Stimulated activated naive B cell treated with anti-CD40 and anti-IgM and Interleukin-4, amounts not matched to agents 10 μg/mL and 1 μg/mL and 100 μg/mL, for 72 hours (primary cell): ENCODE measurements around the gene PSME3IP1.
A peak's percentile ranks its signal among the peaks of the same experiment; 100 is the strongest.
"Not testable (repeated sequence)": the region's sequence is repeated elsewhere in the genome, so short reads cannot be mapped to it uniquely, and the experiment has no call there.

Source experiments
- ATAC-seq, 2 donors: fragments of 150-1000 bp; cut with Tn5 transposase; replicated peaks; 2 replicates each; pipeline ENCODE4 v1.10.0; 2021; ENCODE audit warnings: moderate library complexity in 1 of 2
- DNase-seq: peaks from one replicate; pipeline ENCODE4 v3.0.0; 2021
- H3K27ac Mint-ChIP-seq: one replicate; pipeline ENCODE4 v1.8.0; 2022; ENCODE audit warnings: mild to moderate bottlenecking, mixed read lengths
- H3K27me3 Mint-ChIP-seq, 2 donors: one replicate each; pipeline ENCODE4 v1.8.0; 2022; ENCODE audit warnings: mixed read lengths in 2 of 2
- H3K36me3 Mint-ChIP-seq, 2 donors: one replicate each; pipeline ENCODE4 v1.8.0; 2022; ENCODE audit warnings: mixed read lengths in 2 of 2, mild to moderate bottlenecking in 1 of 2
- H3K4me1 Mint-ChIP-seq, 2 donors: one replicate each; pipeline ENCODE4 v1.8.0; 2022; ENCODE audit warnings: mixed read lengths in 2 of 2, mild to moderate bottlenecking in 1 of 2
- H3K4me3 Mint-ChIP-seq, 2 donors: one replicate each; pipeline ENCODE4 v1.8.0; 2022; ENCODE audit warnings: mild to moderate bottlenecking in 2 of 2, mixed read lengths in 2 of 2, moderate library complexity in 1 of 2
- H3K9me3 Mint-ChIP-seq, 2 donors: one replicate each; pipeline ENCODE4 v1.8.0; 2022; ENCODE audit warnings: mixed read lengths in 2 of 2, mild to moderate bottlenecking in 1 of 2

Gene PSME3IP1

DNA sequence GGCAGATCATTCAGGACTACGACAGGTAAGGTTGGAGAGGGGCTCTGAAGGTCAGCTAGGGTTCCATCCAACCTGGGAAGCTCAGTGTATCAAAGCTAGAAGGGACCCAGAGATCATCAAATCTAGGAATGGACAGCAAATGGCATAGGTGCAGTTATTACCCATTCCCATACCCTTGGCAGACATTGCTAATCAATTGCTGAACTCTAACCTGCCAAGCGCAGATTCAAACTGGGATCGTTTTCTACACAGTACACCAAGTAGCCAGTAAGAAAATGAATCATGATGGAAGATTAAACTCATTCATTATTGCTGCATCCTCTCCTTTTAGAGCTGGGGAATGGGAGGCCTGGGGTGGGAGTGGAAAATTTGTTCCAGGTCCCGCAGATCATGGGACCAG, 59.9 kb downstream of the PSME3IP1 start:
- ATAC-seq (no peak), DNase-seq (no peak)
- Mint-ChIP-seq H3K9me3 (peaks cover 0 to 4% of the 10 kb centered on the region in 2 donors), H3K4me1 (peaks cover 16 to 18% of the 10 kb centered on the region in 2 donors), H3K27ac (no peak overlapping the region), H3K27me3 (no peaks in the 10 kb centered on the region), H3K36me3 (peaks cover 33 to 51% of the 10 kb centered on the region in 2 donors), H3K4me3 (no peak overlapping the region)

DNA sequence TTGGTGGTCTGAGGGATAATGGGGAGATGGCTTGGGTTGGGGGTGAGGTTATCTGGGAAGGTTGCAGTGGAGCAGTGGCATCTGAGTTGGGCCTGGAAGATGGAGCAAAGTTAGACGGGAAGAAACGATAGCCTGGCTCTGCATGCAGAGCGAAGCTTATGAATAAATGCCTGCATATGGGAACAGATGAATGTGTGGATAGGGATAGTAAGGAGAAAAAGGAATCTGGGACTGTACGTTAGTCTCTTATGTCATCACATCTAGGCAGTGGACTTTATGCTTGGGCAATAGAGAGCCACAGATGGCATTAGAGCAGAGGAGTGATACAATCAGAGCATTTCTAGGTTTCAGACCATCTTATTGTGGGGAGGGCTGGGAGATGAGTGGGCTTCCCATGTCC, 60.5 kb downstream of the PSME3IP1 start:
- no peak for ATAC-seq
- Mint-ChIP-seq H3K27ac (no peak overlapping the region), H3K4me1 (peaks cover 13 to 18% of the 10 kb centered on the region in 2 donors), H3K4me3 (no peak overlapping the region), H3K36me3 (peaks cover 38 to 50% of the 10 kb centered on the region in 2 donors), H3K9me3 (peaks cover 0 to 4% of the 10 kb centered on the region in 2 donors), H3K27me3 (no peaks in the 10 kb centered on the region)
- no peak for DNase-seq

DNA sequence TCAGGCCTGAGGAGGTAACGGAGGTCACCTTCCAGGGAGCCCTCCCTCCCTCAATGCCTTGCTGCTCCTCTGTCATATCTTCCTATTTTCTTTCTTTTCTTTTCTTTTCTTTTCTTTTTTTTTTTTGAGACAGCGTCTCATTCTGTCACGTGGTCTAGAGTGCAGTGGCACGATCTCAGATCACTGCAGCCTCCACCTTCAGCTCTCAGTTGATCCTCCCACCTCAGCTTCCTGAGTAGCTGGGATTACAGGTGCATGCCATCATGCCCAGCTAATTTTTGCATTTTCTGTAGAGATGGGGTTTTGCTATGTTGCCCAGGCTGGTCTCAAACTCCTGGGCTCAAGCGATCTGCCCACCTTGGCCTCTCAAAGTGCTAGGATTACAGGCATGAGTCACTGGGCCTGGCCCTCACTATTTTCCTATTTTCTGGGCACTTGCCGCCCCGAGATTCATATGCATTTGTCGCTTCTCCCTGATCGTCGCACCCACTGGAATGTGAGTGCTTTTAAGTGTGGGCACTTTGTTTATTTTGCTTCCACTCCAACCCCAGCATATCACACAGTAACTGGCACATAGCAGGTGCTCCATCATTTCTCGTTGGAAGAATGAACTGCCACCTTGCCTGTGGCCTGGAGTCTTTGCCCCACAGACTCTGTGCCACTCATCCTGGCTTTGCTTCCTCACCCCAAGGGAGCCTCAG, 61.7 kb downstream of the PSME3IP1 start:
- DNase-seq (no peak), ATAC-seq (no peak)
- Mint-ChIP-seq H3K9me3 (peaks cover 0 to 4% of the 10 kb centered on the region in 2 donors), H3K4me1 (peaks cover 17 to 24% of the 10 kb centered on the region in 2 donors), H3K27me3 (no peaks in the 10 kb centered on the region), H3K36me3 (peaks cover 36 to 43% of the 10 kb centered on the region in 2 donors), H3K4me3 (no peak overlapping the region), H3K27ac (no peak overlapping the region)

DNA sequence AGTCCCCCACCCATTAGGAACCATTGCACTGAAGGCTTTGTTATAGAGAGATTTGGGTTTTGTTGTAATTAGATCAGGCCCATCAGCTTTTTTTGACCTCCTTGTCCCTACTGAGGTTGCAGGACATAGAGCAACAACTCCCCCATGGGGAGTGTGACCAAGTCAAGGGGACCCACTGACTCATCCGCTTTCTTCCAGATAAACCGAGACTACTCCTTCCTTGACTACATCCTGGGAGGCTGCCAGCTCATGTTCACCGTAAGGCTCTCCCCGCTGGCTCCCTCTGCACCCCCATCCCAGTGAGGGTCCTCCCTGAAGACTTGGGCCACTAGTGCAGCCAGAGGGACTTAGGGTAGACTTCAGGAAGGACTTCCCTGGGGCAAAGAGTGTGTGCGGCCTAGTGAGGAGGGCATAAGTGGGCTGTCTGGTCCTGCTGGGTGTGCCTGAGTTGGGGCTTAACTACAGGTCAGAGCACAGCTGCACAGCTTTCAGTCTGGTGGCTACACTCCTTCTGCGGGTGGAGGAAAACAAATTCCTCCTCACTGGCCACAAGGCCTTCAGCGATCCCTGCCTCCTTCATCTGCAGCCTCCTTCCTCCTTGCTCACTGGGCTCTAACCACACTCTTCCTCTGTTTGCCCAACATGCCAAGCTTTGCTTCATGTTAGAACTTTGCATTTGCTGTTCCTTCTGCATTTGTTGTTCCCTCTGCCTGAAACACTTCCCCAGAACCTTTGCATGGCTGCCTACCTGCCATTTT, 62.4 kb downstream of the PSME3IP1 start:
- no peak overlapping the region for H3K27ac Mint-ChIP-seq
- DNase-seq (no peak), ATAC-seq (no peak)
- peaks cover 35 to 39% of the 10 kb centered on the region in 2 donors for H3K36me3 Mint-ChIP-seq
- H3K9me3 Mint-ChIP-seq = peaks cover 0 to 4% of the 10 kb centered on the region in 2 donors
- no peaks in the 10 kb centered on the region for H3K27me3 Mint-ChIP-seq
- H3K4me3 Mint-ChIP-seq = no peak overlapping the region
- peaks cover 14 to 19% of the 10 kb centered on the region in 2 donors for H3K4me1 Mint-ChIP-seq

DNA sequence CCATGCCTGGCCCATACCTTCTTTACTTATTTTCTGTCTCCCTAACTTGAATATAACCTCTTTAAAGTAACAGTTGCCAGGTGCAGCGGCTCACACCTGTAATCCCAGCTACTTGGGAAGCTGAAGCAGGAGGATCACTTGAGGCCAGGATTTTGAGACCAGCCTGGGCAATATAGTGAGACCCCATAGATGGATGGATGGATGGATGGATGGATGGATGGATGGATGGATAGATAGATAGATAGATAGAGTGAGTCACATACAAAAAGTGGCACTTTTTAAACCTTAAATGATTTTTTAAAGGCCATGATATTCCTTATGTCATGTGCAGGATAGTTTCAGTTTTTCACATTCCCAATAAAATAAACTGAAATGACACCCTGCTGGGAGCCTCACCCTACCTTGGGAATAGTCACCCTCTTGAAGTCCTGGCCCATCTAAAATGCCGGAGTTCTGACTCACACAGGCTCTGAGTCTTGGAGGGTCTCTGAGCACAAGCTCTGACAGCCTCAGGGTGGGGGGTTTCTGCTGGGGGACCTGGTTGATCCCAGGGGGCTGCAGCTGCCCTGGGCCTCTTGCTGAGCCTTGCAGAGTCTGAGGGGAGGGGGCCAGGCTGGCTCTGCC, 67.3 kb downstream of the PSME3IP1 start:
- no peaks in the 10 kb centered on the region for H3K9me3 Mint-ChIP-seq
- H3K4me3 Mint-ChIP-seq = no peak overlapping the region
- H3K27me3 Mint-ChIP-seq = no peaks in the 10 kb centered on the region
- peaks cover 6 to 9% of the 10 kb centered on the region in 2 donors for H3K4me1 Mint-ChIP-seq
- DNase-seq (no peak), ATAC-seq (no peak)
- H3K27ac Mint-ChIP-seq = no peak overlapping the region
- peaks cover 28 to 32% of the 10 kb centered on the region in 2 donors for H3K36me3 Mint-ChIP-seq

DNA sequence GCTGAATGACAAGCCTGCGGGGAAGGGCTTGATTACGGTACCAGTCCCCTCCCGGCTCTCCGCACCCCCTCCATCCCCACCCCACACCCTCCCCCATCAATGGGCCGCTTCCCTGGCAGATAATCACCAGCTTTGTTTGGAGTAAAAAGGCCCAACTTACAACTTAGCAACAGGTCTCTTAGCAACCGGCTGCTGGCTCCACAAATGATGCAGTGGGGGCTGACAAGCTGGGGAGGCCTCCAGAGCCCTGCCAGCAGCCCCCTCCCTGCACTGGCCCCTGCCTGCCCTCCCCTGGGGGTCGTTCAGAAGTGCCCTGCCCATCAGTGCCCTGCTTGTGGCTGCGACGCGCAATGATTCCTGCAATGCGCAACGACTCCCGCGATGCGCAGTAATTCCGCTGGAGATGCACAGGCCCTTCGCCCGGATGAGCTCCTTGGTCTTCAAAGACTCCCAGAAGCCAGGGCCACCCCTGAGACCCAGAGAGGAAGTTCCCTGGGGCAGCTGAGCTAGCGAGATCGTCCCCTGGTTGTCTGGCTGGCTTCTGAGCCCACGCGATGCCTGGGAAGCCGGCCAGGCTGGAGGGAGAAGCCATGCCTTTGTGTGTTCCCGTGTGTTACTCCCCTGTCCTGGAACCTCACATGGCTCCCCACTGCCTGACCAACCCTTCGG, 70.2 kb downstream of the PSME3IP1 start:
- no peak for DNase-seq
- ATAC-seq = no peak
- Mint-ChIP-seq H3K36me3 (peaks cover 19 to 30% of the 10 kb centered on the region in 2 donors), H3K4me3 (no peak overlapping the region), H3K27me3 (no peaks in the 10 kb centered on the region), H3K4me1 (peaks cover 6 to 16% of the 10 kb centered on the region in 2 donors), H3K27ac (no peak overlapping the region), H3K9me3 (no peaks in the 10 kb centered on the region)

DNA sequence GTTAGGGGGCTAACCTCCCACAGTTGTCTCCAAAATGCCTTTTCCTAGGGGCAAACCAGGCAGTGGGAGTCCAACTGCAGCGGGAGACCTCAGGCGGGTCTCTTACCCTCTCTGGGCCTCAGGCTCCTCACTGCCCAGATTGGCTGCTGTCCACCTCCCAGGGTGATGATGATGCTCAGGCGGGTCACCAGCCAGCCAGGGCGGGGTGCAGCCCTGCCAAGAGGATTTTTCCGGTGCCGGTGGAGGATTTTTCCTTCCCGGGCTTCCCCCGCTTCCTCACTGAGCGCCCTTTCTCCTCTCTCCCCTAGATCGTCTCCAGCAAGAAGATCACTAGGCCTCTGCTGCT, 70.7 kb downstream of the PSME3IP1 start:
- H3K4me1 Mint-ChIP-seq = peaks cover 6 to 16% of the 10 kb centered on the region in 2 donors
- no peak overlapping the region for H3K27ac Mint-ChIP-seq
- ATAC-seq = no peak
- DNase-seq = no peak
- no peak overlapping the region for H3K4me3 Mint-ChIP-seq
- H3K36me3 Mint-ChIP-seq = peaks cover 17 to 33% of the 10 kb centered on the region in 2 donors
- H3K9me3 Mint-ChIP-seq = no peaks in the 10 kb centered on the region
- no peaks in the 10 kb centered on the region for H3K27me3 Mint-ChIP-seq

DNA sequence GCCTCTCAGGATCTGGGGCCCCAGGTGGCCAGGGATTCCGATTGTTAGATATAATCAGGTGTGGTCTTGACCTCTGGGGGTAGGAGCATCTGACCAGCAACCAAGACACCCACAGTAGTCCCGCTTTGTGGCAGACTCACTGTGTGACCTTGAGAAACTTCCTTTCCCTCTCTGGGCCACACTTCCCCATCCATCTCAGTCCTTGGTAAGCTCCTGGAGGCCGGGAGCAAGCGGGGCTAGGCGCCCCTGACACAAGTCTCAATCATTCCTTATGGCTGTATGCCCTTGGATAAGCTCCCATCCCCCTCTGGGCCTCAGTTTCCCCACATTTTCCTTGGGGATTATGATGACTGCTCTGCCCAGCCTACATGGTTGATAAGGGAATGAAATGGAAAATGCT, 72.2 kb downstream of the PSME3IP1 start:
- H3K9me3 Mint-ChIP-seq = no peaks in the 10 kb centered on the region
- no peak for DNase-seq
- peak overlapping the region; percentile 51 for H3K27ac Mint-ChIP-seq
- H3K4me3 Mint-ChIP-seq = no peak overlapping the region
- no peak for ATAC-seq
- peaks cover 0 to 8% of the 10 kb centered on the region in 2 donors for H3K4me1 Mint-ChIP-seq
- H3K27me3 Mint-ChIP-seq = no peaks in the 10 kb centered on the region
- peaks cover 17 to 33% of the 10 kb centered on the region in 2 donors for H3K36me3 Mint-ChIP-seq

DNA sequence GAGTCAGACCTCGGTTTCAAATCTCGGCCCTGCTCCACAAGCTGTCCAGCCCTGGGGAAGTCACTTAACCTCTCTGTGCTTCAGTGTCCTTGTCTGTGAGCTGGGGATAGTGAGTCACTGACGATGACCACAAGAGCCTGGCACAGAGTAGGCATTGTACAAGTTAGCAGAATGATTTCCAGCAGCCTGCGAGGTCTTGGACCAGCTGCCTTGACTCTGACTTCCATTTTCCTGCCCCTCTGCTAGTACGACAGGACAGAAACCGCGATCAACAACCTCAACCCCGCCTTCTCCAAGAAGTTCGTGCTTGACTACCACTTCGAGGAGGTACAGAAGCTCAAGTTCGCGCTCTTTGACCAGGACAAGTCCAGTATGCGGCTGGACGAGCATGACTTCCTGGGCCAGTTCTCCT, 72.8 kb downstream of the PSME3IP1 start:
- ATAC-seq = peak in 1 of 2 donors; percentile 55
- DNase-seq = no peak
- Mint-ChIP-seq H3K27me3 (no peaks in the 10 kb centered on the region), H3K27ac (no peak overlapping the region), H3K4me1 (peaks cover 0 to 11% of the 10 kb centered on the region in 2 donors), H3K9me3 (no peaks in the 10 kb centered on the region), H3K36me3 (peaks cover 15 to 29% of the 10 kb centered on the region in 2 donors), H3K4me3 (no peak overlapping the region)

DNA sequence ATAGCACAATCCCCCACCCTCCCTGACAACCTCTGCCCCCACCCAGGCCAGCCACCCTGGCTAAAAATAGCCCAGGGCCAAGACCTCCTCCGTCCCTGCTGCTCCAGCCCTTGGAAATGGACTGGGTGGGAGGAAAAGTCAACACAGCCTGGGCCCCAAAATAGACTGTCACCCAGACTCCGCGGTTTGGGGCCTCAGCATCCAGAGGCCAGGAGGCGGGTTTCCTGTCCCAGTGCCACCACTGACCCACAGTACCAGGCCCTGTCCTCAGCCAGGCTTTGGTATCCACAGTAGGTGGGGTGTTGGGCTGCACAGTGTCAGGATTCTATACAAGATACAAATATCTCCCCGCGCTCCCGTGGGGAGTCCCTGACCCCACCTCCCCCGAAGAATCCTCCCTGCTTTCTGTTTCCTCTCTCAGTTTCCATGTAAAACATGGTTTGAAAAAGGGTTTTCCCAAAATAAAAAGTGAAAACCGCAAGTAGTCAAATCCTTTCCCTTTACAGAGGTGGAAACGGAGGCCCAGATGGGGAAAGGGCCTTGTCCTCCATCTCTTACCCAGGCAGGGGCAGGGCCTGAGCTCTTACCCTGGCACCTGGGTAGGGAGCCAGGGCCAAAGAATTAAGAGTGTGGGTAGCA, 73.3 kb downstream of the PSME3IP1 start:
- Mint-ChIP-seq H3K27me3 (no peaks in the 10 kb centered on the region), H3K4me1 (peaks cover 0 to 11% of the 10 kb centered on the region in 2 donors), H3K36me3 (peaks cover 12 to 24% of the 10 kb centered on the region in 2 donors), H3K27ac (no peak overlapping the region), H3K9me3 (no peaks in the 10 kb centered on the region), H3K4me3 (no peak overlapping the region)
- DNase-seq (no peak), ATAC-seq (peak in 1 of 2 donors; percentile 6)

DNA sequence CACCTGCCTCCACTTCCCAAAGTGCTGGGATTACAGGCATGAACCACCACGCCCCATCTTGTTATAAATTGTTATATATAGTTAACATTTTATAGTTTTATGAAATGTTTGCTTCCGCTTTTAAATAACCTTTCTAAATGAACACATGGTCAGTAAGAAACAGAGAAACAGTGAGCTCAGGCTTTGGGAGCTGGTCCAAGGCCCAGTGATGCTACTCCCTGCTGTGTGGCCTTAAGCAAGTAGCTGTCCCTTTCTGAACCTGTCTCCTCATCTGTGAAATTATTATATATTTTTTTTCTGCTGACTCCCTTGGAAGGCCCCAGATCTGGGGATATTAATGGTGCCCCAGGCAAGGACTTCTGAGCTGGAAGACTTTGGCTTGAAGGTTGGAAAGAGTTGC, 74.4 kb downstream of the PSME3IP1 start:
- DNase-seq = no peak
- Mint-ChIP-seq H3K9me3 (no peaks in the 10 kb centered on the region), H3K36me3 (peaks cover 6 to 20% of the 10 kb centered on the region in 2 donors), H3K4me3 (no peak overlapping the region), H3K27me3 (no peaks in the 10 kb centered on the region), H3K27ac (no peak overlapping the region), H3K4me1 (peaks cover 1 to 15% of the 10 kb centered on the region in 2 donors)
- no peak for ATAC-seq

DNA sequence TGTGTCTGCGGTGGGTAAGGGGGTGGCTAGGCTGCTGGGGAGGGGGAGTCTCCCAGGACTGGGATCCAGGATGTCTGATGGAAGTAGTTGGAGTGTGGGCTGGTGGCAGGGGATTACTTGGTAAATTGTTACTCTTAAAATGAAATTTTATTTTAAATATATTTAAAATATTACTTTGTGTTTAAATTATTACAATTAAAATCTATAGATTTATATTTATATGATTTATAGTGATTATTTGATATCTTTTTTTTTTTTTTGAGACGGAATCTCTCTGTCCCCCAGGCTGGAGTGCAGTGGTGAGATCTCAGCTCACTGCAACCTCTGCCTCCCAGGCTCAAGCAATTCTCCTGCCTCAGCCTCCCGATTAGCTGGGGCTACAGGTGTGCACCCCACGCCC, 74.9 kb downstream of the PSME3IP1 start:
- H3K4me3 Mint-ChIP-seq = no peak overlapping the region
- no peak overlapping the region for H3K27ac Mint-ChIP-seq
- no peak for DNase-seq
- peaks cover 3 to 18% of the 10 kb centered on the region in 2 donors for H3K4me1 Mint-ChIP-seq
- H3K36me3 Mint-ChIP-seq = peaks cover 2 to 16% of the 10 kb centered on the region in 2 donors
- no peaks in the 10 kb centered on the region for H3K27me3 Mint-ChIP-seq
- no peaks in the 10 kb centered on the region for H3K9me3 Mint-ChIP-seq
- ATAC-seq = no peak

DNA sequence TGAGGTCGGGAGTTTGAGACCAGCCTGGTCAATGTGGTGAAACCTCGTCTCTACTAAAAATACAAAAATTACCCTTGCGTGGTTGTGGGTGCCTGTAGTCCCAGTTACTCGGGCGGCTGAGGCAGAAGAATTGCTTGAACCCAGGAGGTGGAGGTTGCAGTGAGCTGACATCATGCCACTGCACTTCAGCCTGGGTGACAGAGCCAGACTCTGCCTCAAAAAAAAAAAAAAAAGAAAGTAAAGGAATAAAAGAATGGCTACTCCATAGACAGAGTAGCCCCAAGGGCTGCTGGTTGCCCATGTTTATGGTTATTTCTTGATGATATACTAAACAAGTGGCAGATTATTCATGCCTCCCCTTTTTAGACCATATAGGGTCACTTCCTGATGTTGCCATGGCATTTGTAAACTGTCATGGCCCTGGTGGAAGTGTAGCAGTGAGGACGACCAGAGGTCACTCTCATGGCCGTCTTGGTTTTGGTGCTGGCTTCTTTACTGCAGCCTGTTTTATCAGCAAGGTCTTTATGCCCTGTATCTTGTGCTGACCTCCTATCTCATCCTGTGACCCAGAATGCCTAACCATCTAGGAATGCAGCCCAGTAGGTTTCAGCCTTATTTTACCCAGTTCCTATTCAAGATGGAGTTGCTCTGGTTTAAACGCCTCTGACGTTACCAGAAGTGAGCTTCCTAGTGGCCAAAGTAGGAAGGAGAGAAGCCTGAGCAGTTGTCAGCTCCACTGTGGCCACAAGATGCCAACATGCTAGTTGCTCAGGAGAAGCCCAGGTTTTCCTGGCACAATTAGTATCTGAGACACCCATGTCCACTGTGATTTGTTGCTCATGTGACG, 76.4 kb downstream of the PSME3IP1 start:
- Mint-ChIP-seq H3K36me3 (peaks cover 0 to 15% of the 10 kb centered on the region in 2 donors), H3K4me1 (peaks cover 9 to 21% of the 10 kb centered on the region in 2 donors), H3K27ac (peak overlapping the region; percentile 20)
- not testable (repeated sequence) for DNase-seq, ATAC-seq, H3K4me3 Mint-ChIP-seq, H3K27me3 Mint-ChIP-seq, H3K9me3 Mint-ChIP-seq
